Esophagus muscularis mucosa (tissue), 4 donors: ENCODE measurements around the gene PJA2. TPM values are rescaled to one million over a fixed set of nuclear protein-coding genes. Genes with fewer than 3 reads are reported as not detected.

ENCODE experiments used
- DNase-seq: peaks from one replicate; pipeline ENCODE4 v3.0.0-alpha.2; 2017; ENCODE audit errors: extremely low spot score
- H3K27ac ChIP-seq, 4 donors: fragments of 200-600 bp; sonication (generic); replicated peaks in 1 of 4; 1 replicate in 3 of 4; 2 replicates in 1 of 4; pipeline ENCODE4 v1.5.1; 2016 to 2019; ENCODE audit warnings: mild to moderate bottlenecking in 1 of 4
- H3K27me3 ChIP-seq, 4 donors: fragments of 200-600 bp; sonication (generic); one replicate each; pipeline versions ENCODE4 v1.5.1 to v1.6.0; 2016 to 2019
- H3K36me3 ChIP-seq, 4 donors: fragments of 200-600 bp; sonication (generic); one replicate each; pipeline ENCODE4 v1.5.1; 2016 to 2019
- H3K4me1 ChIP-seq, 4 donors: fragments of 200-600 bp; sonication (generic); one replicate each; pipeline ENCODE4 v1.5.1; 2016 to 2019
- H3K4me3 ChIP-seq, 4 donors: fragments of 200-600 bp; sonication (generic); 1 replicate in 2 of 4; 2 replicates in 2 of 4; pipeline ENCODE4 v1.5.1; 2016 to 2019; ENCODE audit warnings: mild to moderate bottlenecking in 4 of 4, moderate library complexity in 1 of 4
- H3K9me3 ChIP-seq, 4 donors: fragments of 200-600 bp; sonication (generic); 1 replicate in 3 of 4; 2 replicates in 1 of 4; pipeline ENCODE4 v1.5.1; 2016 to 2019
- CTCF ChIP-seq, 3 experiments: fragments of 200-600 bp in 2 of 3; fragments of 450-650 bp in 1 of 3; sonication (generic) in 2 of 3; IDR thresholded peaks; one replicate each; pipeline ENCODE4 v1.5.1; 2017 to 2019; ENCODE audit warnings: antibody characterized with exemption in 3 of 3, mild to moderate bottlenecking in 2 of 3, moderate library complexity in 1 of 3
- EP300 ChIP-seq: sonication (generic); formaldehyde crosslinking; IDR thresholded peaks from one replicate; pipeline ENCODE4 v1.6.1; 2017; ENCODE audit warnings: antibody characterized with exemption
- POLR2A ChIP-seq: fragments of 450-650 bp; IDR thresholded peaks from one replicate; pipeline ENCODE4 v1.6.1; 2017; ENCODE audit warnings: antibody characterized with exemption, moderate library complexity, mild to moderate bottlenecking, low read depth
- POLR2AphosphoS5 ChIP-seq, 2 donors: sonication (generic); formaldehyde crosslinking; IDR thresholded peaks; one replicate each; pipeline ENCODE4 v1.6.1; 2017; ENCODE audit warnings: antibody characterized with exemption in 2 of 2
- WGBS: methylation state at CpG from one replicate; pipeline ENCODE4 v1.1.5; 2018; 5-methylcytosine and 5-hydroxymethylcytosine counted together
- intact Hi-C: fragments of 100-400 bp; cut with DNase I; formaldehyde crosslinking; loops from one replicate; pipeline ENCODE4 v1.15.1; 2023
- total RNA-seq, 4 donors: library from RNA; depleted of rRNA; stranded (reverse); fragments of >200 nt; gene quantifications; one replicate each; pipeline versions ENCODE4 v1.1.0 to v1.2.1, GENCODE V29; 2016

The PJA2 gene
- total RNA-seq, 4 donors from 2014 or later: 133 to 211 (median 170) TPM

- no peak for TF ChIP-seq CTCF (IDR thresholded peaks at IDR 0.05)
- TF ChIP-seq POLR2AphosphoS5 (IDR thresholded peaks at IDR 0.05): no peak
- no peak for TF ChIP-seq EP300
- no peak for DNase-seq
- H3K36me3 ChIP-seq: peaks cover 10 to 34% (median 17%) of the 10 kb centered on the region in 4 donors
- no peaks in the 10 kb centered on the region for H3K27me3 ChIP-seq
- intact Hi-C loops: no loop called here
- peaks cover 16 to 54% (median 51%) of the 10 kb centered on the region in 4 donors for H3K4me1 ChIP-seq
- WGBS: 88% methylated on average over 2 of the region's 2 CpGs
- no peak overlapping the region for H3K4me3 ChIP-seq
- no peaks in the 10 kb centered on the region for H3K9me3 ChIP-seq
- peak overlapping the region in 1 of 4 donors; percentile 37 for H3K27ac ChIP-seq
Observed at GRCh38 chr5:109345699-109346098, 64.1 kb downstream of the PJA2 start.

- no peaks in the 10 kb centered on the region for H3K27me3 ChIP-seq
- peaks cover 11 to 45% (median 30%) of the 10 kb centered on the region in 4 donors for H3K36me3 ChIP-seq
- H3K4me3 ChIP-seq: no peak overlapping the region
- no peak overlapping the region for H3K27ac ChIP-seq
- peaks cover 7 to 32% (median 18%) of the 10 kb centered on the region in 4 donors for H3K4me1 ChIP-seq
- H3K9me3 ChIP-seq: no peaks in the 10 kb centered on the region
- no peak for DNase-seq
- intact Hi-C loops: no loop called here
- no peak for TF ChIP-seq POLR2A
- TF ChIP-seq EP300: no peak
- TF ChIP-seq CTCF (IDR thresholded peaks at IDR 0.05): no peak
- TF ChIP-seq POLR2AphosphoS5 (IDR thresholded peaks at IDR 0.05): no peak
- WGBS: 96% methylated on average over 1 of the region's 5 CpGs
Observed at GRCh38 chr5:109340351-109340750, 69.4 kb downstream of the PJA2 start.

GRCh38 chr5:109335114-109335513, 74.7 kb downstream of the PJA2 start:
- H3K9me3 ChIP-seq: no peaks in the 10 kb centered on the region
- peaks cover 5 to 43% (median 19%) of the 10 kb centered on the region in 4 donors for H3K36me3 ChIP-seq
- H3K4me1 ChIP-seq: peaks cover 9 to 46% (median 36%) of the 10 kb centered on the region in 4 donors
- no peaks in the 10 kb centered on the region for H3K27me3 ChIP-seq
- DNase-seq: no peak
- no peak for TF ChIP-seq EP300
- no peak for TF ChIP-seq CTCF (IDR thresholded peaks at IDR 0.05)
- no peak for TF ChIP-seq POLR2AphosphoS5 (IDR thresholded peaks at IDR 0.05)
- TF ChIP-seq POLR2A: no peak
- no peak overlapping the region for H3K4me3 ChIP-seq
- intact Hi-C loops: no loop called here
- H3K27ac ChIP-seq: peak overlapping the region in 2 of 4 donors; percentile 4

GRCh38 chr5:109334056-109334455, 75.7 kb downstream of the PJA2 start:
- Histone ChIP-seq H3K9me3 (no peaks in the 10 kb centered on the region), H3K27ac (peak overlapping the region in 1 of 4 donors; percentile 23), H3K4me3 (no peak overlapping the region), H3K27me3 (no peaks in the 10 kb centered on the region), H3K4me1 (peaks cover 9 to 56% (median 47%) of the 10 kb centered on the region in 4 donors), H3K36me3 (peaks cover 5 to 43% (median 19%) of the 10 kb centered on the region in 4 donors)
- intact Hi-C loops: no loop called here
- DNase-seq: no peak
- TF ChIP-seq CTCF (IDR thresholded peaks at IDR 0.05) (no peak), POLR2A (no peak), EP300 (no peak), POLR2AphosphoS5 (IDR thresholded peaks at IDR 0.05) (no peak)
- WGBS: 94% methylated on average over 1 of the region's 1 CpG
